NCI-H2196 (cell line): ENCODE results near the gene COL18A1.
"Not testable (repeated sequence)": the region's sequence is repeated elsewhere in the genome, so short reads cannot be mapped to it uniquely, and the experiment has no call there.

Experiments
- DNase-seq: peaks from one replicate; lab custom pipeline; 2025; ENCODE audit not compliant: unreplicated experiment; lab: John Stamatoyannopoulos, UW

The COL18A1 gene

GRCh38 chr21:45367402-45368351 lies 37.3 kb upstream of the COL18A1 start:
- no peak for DNase-seq

- DNase-seq, result not testable (repeated sequence)
Measured at GRCh38 chr21:45369018-45369417, 35.9 kb upstream of the COL18A1 start.

GRCh38 chr21:45370575-45370974 lies 34.4 kb upstream of the COL18A1 start:
- DNase-seq, result no peak

GRCh38 chr21:45371081-45371480 lies 33.9 kb upstream of the COL18A1 start:
- no peak for DNase-seq

GRCh38 chr21:45371655-45372054 lies 33.3 kb upstream of the COL18A1 start:
- no peak for DNase-seq

- no peak for DNase-seq
Measured at GRCh38 chr21:45372732-45373355, 32.1 kb upstream of the COL18A1 start.

GRCh38 chr21:45373991-45374816 lies 30.8 kb upstream of the COL18A1 start:
- DNase-seq, result no peak

- DNase-seq, result no peak
Measured at GRCh38 chr21:45374826-45375455, 30.0 kb upstream of the COL18A1 start.

- DNase-seq, result no peak
Measured at GRCh38 chr21:45376459-45377324, 28.3 kb upstream of the COL18A1 start.

GRCh38 chr21:45377325-45377709 lies 27.6 kb upstream of the COL18A1 start:
- no peak for DNase-seq

GRCh38 chr21:45377866-45378257 lies 27.1 kb upstream of the COL18A1 start:
- no peak for DNase-seq

GRCh38 chr21:45378258-45378966 lies 26.6 kb upstream of the COL18A1 start:
- no peak for DNase-seq

GRCh38 chr21:45379171-45379900 lies 25.6 kb upstream of the COL18A1 start:
- no peak for DNase-seq

GRCh38 chr21:45379901-45380330 lies 25.0 kb upstream of the COL18A1 start:
- no peak for DNase-seq

GRCh38 chr21:45380566-45380965 lies 24.4 kb upstream of the COL18A1 start:
- DNase-seq, result no peak

- no peak for DNase-seq
Measured at GRCh38 chr21:45381036-45381787, 23.8 kb upstream of the COL18A1 start.

- DNase-seq, result no peak
Measured at GRCh38 chr21:45381865-45382696, 22.9 kb upstream of the COL18A1 start.
